Common myeloid progenitor, CD34-positive (primary cell): ENCODE results near the gene FAM222A.

Experiments used
- CTCF ChIA-PET: fragments of 350-600 bp; sonication (Branson Sonifier 250); formaldehyde crosslinking; loops from one replicate; lab custom pipeline; 2021; ENCODE audit warnings: antibody characterized with exemption; lab: Charles Lee
- POLR2A ChIA-PET: fragments of 350-600 bp; sonication (Branson Sonifier 250); formaldehyde crosslinking; loops from one replicate; lab custom pipeline; 2021; ENCODE audit warnings: antibody characterized with exemption; lab: Charles Lee
- DNase-seq, 3 donors: peaks; one replicate each; pipeline versions ENCODE4 v3.0.0 to v3.0.0-alpha.2; 2013
- H3K27ac ChIP-seq, 2 experiments: 1 replicate in 1 of 2; 2 replicates in 1 of 2; pipeline ENCODE4 v1.7.0; 2013; ENCODE audit warnings: inconsistent platforms in 2 of 2, low read length in 2 of 2, mild to moderate bottlenecking in 2 of 2, low read depth in 1 of 2, moderate library complexity in 1 of 2; ENCODE audit not compliant: severe bottlenecking in 2 of 2, insufficient read depth in 1 of 2, poor library complexity in 1 of 2
- H3K27me3 ChIP-seq, 5 experiments: replicated peaks in 2 of 5; 1 replicate in 3 of 5; 2 replicates in 2 of 5; pipeline versions ENCODE4 v1.6.1 to v1.7.0; 2013; ENCODE audit warnings: low read length in 4 of 5, mild to moderate bottlenecking in 2 of 5, moderate library complexity in 2 of 5, inconsistent platforms in 1 of 5; ENCODE audit not compliant: insufficient read depth in 5 of 5, control insufficient read depth in 4 of 5
- H3K36me3 ChIP-seq, 4 experiments: 1 replicate in 2 of 4; 2 replicates in 2 of 4; pipeline versions ENCODE4 v1.6.1 to v1.7.0; 2013; ENCODE audit warnings: low read length in 3 of 4, control low read depth in 1 of 4, mild to moderate bottlenecking in 1 of 4; ENCODE audit not compliant: control insufficient read depth in 4 of 4, insufficient read depth in 4 of 4
- H3K4me1 ChIP-seq, 4 experiments: 1 replicate in 3 of 4; 2 replicates in 1 of 4; pipeline versions ENCODE4 v1.6.1 to v1.7.1; 2013; ENCODE audit warnings: low read length in 3 of 4, mild to moderate bottlenecking in 3 of 4, control low read depth in 1 of 4, inconsistent platforms in 1 of 4, moderate library complexity in 1 of 4; ENCODE audit not compliant: control insufficient read depth in 4 of 4, insufficient read depth in 4 of 4; ENCODE audit errors: control extremely low read depth in 1 of 4
- H3K4me3 ChIP-seq, 7 experiments: 1 replicate in 4 of 7; 2 replicates in 3 of 7; pipeline versions ENCODE4 v1.5.1 to v1.7.0; 2013; ENCODE audit warnings: mild to moderate bottlenecking in 7 of 7, low read length in 6 of 7, moderate library complexity in 6 of 7, inconsistent platforms in 2 of 7, low read depth in 2 of 7, control low read depth in 1 of 7; ENCODE audit not compliant: insufficient read depth in 4 of 7, control insufficient read depth in 1 of 7; ENCODE audit errors: extremely low read depth in 1 of 7
- H3K9me3 ChIP-seq, 5 experiments: 1 replicate in 4 of 5; 2 replicates in 1 of 5; pipeline versions ENCODE4 v1.6.1 to v1.7.1; 2013; ENCODE audit warnings: low read length in 4 of 5, mild to moderate bottlenecking in 2 of 5, inconsistent platforms in 1 of 5, low read depth in 1 of 5, moderate library complexity in 1 of 5; ENCODE audit not compliant: control insufficient read depth in 4 of 5, insufficient read depth in 2 of 5; ENCODE audit errors: control extremely low read depth in 1 of 5
- WGBS: methylation state at CpG from one replicate; pipeline ENCODE4 v1.1.5; 2013; ENCODE audit not compliant: insufficient coverage; 5-methylcytosine and 5-hydroxymethylcytosine counted together

The FAM222A gene

GRCh38 chr12:109675411-109675810, 38.2 kb upstream of the FAM222A start:
- Histone ChIP-seq H3K27ac (no peak overlapping the region), H3K9me3 (peaks cover 0 to 5% (median 0%) of the 10 kb centered on the region in 5 experiments), H3K27me3 (peaks cover 2 to 32% (median 26%) of the 10 kb centered on the region in 5 experiments), H3K4me3 (no peak overlapping the region), H3K36me3 (no peaks in the 10 kb centered on the region), H3K4me1 (no peaks in the 10 kb centered on the region)
- no peak for DNase-seq
- CTCF ChIA-PET: no interaction called here
- WGBS: 80% methylated on average over 6 of the region's 6 CpGs
- POLR2A ChIA-PET: no interaction called here

DNA sequence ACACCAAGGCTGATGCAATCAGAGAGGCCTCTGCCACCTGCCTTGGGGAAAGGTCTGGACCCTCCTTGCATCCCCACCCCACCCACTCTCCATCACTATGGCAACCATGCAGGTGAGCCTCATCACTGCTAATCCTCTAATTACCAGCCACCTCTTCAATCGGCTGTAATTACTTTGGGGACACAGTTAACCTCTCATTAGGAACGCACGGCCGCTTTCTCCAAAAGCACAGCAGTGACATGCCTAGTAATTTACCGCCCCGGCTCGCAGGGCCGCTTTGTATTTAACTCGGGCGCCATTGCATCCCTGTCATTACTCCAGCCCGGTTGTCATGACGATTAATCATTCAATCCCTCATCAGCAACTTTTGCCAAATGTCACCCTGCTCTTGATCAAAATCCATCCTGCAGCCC, 36.3 kb upstream of the FAM222A start:
- WGBS: 64% methylated on average over 12 of the region's 12 CpGs
- no peak for DNase-seq
- H3K27me3 ChIP-seq: peaks cover 0 to 27% (median 17%) of the 10 kb centered on the region in 5 experiments
- H3K27ac ChIP-seq: no peak overlapping the region
- no peak overlapping the region for H3K4me3 ChIP-seq
- H3K4me1 ChIP-seq: no peaks in the 10 kb centered on the region
- POLR2A ChIA-PET: no interaction called here
- H3K9me3 ChIP-seq: peaks cover 0 to 2% (median 0%) of the 10 kb centered on the region in 5 experiments
- CTCF ChIA-PET: no interaction called here
- H3K36me3 ChIP-seq: no peaks in the 10 kb centered on the region

- ChIA-PET CTCF (no interaction called here), POLR2A (no interaction called here)
- Histone ChIP-seq H3K36me3 (no peaks in the 10 kb centered on the region), H3K4me3 (no peak overlapping the region), H3K27me3 (peaks cover 0 to 29% (median 12%) of the 10 kb centered on the region in 5 experiments), H3K27ac (no peak overlapping the region), H3K9me3 (no peaks in the 10 kb centered on the region), H3K4me1 (no peaks in the 10 kb centered on the region)
- WGBS: 38% methylated on average over 5 of the region's 7 CpGs
- DNase-seq: no peak
Observed at GRCh38 chr12:109678719-109679118, 34.9 kb upstream of the FAM222A start.

DNA sequence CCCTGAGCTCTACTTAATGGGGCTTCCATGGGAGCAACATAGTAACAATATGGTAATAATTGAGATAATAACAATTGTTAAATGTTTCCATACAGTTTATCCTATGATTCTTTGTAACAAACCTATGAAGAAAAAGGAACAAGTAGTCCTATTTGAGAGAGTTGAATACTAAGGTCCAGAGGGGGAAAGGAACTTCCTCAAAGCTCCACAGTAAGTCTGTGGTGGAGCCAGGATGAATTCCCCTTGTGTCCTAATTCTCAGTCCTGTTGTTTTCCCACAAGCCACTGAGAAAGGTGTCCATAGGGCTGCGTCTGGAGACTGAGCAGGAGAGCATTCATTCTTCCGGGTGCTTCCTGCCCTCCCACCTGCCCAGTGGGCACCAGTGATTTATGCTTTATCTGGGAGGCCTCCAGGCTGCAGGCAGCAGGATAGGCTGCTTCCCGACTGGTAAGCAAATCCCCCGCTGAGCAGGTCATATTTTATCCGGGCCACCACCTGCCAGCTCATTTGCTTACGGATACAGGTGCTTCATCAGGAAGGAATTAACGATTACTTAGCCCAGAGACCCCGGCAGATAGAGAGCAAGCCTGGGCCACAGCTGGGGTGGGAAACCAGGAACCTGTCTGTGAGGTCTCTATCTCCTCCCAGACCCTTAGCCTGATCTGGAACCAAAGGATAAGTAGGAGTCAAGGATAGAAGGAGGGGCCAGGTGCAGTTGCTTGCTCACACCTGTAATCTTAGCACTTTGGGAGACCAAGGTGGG, 33.9 kb upstream of the FAM222A start:
- Histone ChIP-seq H3K27me3 (peaks cover 0 to 29% (median 17%) of the 10 kb centered on the region in 5 experiments), H3K9me3 (no peaks in the 10 kb centered on the region), H3K36me3 (no peaks in the 10 kb centered on the region), H3K27ac (no peak overlapping the region), H3K4me1 (no peaks in the 10 kb centered on the region), H3K4me3 (no peak overlapping the region)
- CTCF ChIA-PET: no interaction called here
- WGBS: 45% methylated on average over 7 of the region's 8 CpGs
- POLR2A ChIA-PET: no interaction called here
- no peak for DNase-seq

- Histone ChIP-seq H3K4me3 (no peak overlapping the region), H3K27ac (no peak overlapping the region), H3K36me3 (no peaks in the 10 kb centered on the region), H3K27me3 (peaks cover 0 to 29% (median 17%) of the 10 kb centered on the region in 5 experiments), H3K4me1 (no peaks in the 10 kb centered on the region), H3K9me3 (no peaks in the 10 kb centered on the region)
- CTCF ChIA-PET: no interaction called here
- DNase-seq: no peak
- 94% methylated on average over 2 of the region's 4 CpGs for WGBS
- POLR2A ChIA-PET: no interaction called here
Observed at GRCh38 chr12:109680264-109681005, 33.2 kb upstream of the FAM222A start.

DNA sequence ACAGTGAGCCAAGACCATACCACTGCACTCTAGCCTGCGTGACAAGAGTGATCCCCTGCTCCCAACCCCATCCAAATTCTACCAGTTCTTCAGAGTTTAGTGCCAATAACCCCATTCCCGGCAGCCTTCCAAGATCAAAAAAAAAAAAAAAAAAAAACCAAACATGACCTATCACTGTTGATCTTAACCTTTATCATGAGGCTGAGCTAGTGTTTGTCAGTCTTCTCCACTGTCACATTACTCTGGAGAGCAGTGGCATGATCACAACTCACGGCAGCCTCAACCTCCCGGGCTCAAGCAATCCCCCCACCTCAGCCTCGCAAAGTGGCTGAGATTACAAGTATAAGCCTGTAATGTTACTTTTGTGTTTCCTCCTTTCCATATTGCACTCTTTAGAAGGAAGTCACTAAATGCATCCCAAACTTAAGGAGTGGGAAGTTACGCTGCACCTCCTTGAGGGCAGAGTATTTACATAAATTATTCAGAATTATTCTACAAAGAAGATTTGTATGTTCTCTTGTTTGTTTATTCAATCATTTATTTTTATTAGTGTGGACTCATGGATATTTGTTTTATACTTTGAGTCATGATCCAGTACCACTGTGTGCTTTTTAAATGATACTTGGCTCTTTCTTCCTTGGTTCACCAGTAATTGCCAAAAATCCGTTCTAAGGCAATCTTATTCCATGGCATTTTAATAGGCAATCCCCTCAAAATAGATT, 31.5 kb upstream of the FAM222A start:
- Histone ChIP-seq H3K27me3 (peaks cover 0 to 25% (median 21%) of the 10 kb centered on the region in 5 experiments), H3K9me3 (no peaks in the 10 kb centered on the region), H3K4me3 (no peak overlapping the region), H3K4me1 (no peaks in the 10 kb centered on the region), H3K27ac (no peak overlapping the region), H3K36me3 (no peaks in the 10 kb centered on the region)
- no peak for DNase-seq
- CTCF ChIA-PET: no interaction called here
- POLR2A ChIA-PET: no interaction called here
- 88% methylated on average over 4 of the region's 7 CpGs for WGBS

GRCh38 chr12:109682708-109683060, 30.9 kb upstream of the FAM222A start:
- ChIA-PET POLR2A (no interaction called here), CTCF (no interaction called here)
- Histone ChIP-seq H3K27ac (no peak overlapping the region), H3K4me3 (no peak overlapping the region), H3K4me1 (no peaks in the 10 kb centered on the region), H3K36me3 (no peaks in the 10 kb centered on the region), H3K9me3 (no peaks in the 10 kb centered on the region), H3K27me3 (peaks cover 0 to 20% (median 18%) of the 10 kb centered on the region in 5 experiments)
- WGBS: no CpG with 5 or more reads among the region's 1 CpG
- no peak for DNase-seq
